ENCODE data around the gene ANXA9.
A peak's percentile ranks its signal among the peaks of the same experiment; 100 is the strongest.

ANXA9 gene, protein sequence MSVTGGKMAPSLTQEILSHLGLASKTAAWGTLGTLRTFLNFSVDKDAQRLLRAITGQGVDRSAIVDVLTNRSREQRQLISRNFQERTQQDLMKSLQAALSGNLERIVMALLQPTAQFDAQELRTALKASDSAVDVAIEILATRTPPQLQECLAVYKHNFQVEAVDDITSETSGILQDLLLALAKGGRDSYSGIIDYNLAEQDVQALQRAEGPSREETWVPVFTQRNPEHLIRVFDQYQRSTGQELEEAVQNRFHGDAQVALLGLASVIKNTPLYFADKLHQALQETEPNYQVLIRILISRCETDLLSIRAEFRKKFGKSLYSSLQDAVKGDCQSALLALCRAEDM

DNA sequence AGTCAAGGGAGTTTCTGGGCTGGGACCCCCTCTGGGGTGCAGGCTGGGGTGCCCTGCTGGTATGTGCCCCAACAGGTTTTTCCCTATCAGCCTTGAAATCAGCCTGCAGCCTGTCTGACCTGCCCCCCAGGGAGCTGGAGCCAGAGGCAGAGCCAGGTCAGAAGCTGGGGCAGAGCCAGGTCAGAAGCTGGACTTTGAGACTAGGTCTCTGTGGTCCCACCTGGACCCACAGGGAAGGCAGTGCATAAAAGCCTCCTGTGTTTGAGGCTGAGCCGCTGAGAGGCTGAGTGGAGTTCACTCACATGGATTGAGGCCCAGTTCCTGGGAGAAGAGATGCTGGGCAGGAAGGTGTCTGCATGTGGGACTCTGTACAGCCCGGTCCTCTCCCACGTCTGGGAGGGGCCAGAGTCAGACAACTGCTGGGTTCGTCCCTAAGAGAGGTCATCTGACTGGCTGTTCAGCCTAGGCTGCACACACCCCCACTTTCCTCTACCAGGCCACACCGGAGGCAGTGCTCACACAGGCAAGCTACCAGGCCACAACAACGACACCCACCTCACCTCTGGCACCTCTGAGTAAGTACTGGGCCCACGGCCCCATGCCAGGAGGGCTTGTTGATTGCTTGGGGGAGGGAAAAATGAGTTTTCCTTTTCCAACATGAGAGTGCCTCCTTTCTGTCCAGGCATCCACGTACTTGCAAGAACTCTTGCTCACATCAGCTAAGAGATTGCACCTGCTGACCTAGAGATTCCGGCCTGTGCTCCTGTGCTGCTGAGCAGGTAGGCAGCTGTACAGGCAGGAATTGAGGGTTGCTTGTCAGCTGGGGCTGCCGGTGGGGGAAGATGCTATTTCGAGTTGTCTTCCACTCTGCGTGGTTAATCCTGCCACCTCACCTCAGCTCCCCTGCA lies at the start of gene ANXA9:
Gene ANXA9, plus strand, starts transcription at position 488 of the 908 bp plus-strand sequence. CDS start 814 bp downstream, outside the sequence.
- DNase-seq: no peak

DNA sequence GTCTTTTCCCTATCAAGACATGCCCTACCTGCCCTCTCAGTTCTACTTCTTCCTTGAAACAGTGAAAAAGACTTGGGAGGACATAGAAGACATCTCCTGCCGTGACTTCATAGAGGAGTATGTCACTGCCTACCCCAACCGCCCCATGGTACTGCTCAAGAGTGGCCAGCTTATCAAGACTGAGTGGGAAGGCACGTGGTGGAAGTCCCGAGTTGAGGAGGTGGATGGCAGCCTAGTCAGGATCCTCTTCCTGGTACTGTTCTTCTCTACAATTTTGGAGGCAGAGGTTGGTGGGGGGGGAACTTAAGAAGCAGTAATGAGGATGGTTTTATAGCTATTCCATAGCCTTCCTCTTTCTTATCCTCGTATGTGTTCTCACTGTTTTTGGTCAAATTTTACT lies 37.2 kb upstream of the ANXA9 start:
- DNase-seq: no peak

DNA sequence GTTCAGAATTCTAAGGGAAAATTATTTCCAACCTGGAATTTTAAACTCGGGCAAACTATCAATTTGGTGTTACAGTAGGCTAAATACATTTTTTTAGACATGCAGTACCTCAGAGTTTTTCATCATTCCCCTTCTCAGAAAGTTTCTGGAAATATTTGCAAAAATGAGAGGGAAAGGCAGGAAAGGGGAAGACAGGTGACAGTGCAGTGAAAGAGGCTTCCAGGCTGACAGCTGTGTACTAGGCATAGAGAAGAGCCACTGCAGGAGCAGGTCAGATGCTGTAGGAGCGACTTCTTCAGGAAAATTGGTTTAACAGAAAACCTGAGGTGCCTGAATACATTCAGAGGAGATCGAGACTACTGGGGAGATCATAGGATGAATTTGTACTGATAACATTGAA lies 27.4 kb upstream of the ANXA9 start:
- DNase-seq: no peak

DNA sequence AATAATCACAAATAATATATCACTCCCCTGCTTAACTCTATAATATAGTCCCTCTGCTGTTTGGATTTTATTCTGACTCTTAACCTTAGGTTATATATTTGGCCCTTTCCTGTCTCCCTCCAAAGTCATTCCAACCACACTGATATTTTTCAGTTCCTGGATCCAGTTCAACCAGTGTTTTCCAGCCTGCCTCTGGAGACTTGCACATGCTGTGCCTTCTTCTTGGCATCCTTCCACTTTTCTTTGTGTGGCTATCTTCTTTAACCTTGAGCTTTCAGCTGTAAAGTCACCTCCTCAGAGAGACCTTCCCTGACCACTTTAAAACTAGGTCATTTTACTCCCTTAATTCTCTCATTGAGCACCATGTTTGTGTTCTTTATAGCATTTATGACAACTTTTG lies 26.8 kb upstream of the ANXA9 start:
- DNase-seq: no peak

DNA sequence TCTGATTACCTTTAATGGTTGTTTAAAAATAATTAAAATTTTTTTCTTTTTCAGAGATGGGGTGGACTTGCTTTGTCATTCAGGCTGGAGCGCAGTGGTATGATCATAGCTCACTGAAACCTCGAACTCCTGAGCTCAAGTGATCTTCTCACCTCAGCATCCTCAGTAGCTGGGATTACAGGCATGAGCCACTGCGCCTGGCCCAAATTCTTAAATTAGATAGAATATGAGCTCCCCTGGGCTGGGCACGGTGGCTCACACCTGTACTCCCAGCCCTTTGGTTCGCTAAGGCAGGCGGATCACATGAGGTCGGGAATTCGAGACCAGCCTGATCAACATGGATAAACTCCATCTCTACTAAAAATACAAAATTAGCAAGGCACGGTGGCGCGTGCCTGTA lies 24.4 kb upstream of the ANXA9 start:
- no peak for DNase-seq

DNA sequence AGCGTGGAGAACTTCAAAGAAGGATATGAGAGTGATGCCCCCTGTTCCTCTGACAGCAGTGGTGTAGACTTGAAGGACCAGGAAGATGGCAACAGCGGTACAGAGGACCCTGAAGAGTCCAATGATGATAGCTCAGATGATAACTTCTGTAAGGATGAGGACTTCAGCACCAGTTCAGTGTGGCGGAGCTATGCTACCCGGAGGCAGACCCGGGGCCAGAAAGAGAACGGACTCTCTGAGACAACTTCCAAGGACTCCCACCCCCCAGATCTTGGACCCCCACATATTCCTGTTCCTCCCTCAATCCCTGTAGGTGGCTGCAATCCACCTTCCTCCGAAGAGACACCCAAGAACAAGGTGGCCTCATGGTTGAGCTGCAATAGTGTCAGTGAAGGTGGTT lies 21.4 kb upstream of the ANXA9 start:
- no peak for DNase-seq

DNA sequence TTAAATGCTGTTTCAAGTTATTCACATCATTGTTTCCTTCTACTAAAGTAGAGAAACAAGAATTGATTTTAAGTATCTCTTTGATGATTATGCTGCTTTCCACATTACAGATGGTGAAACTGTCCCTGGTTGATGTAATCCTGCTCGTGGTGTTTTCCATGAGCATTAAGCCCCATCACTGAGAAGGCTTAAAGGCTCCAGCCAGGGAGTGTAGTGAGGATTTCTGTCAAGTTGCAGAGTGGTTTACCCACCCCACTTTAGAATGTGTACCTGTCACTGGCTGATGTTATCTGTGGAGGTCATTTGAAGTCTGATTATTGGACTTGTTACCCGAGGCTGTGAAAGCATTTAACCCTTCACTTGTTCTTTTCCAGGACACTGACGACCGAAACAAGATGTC lies 20.3 kb upstream of the ANXA9 start:
- DNase-seq: no peak

DNA sequence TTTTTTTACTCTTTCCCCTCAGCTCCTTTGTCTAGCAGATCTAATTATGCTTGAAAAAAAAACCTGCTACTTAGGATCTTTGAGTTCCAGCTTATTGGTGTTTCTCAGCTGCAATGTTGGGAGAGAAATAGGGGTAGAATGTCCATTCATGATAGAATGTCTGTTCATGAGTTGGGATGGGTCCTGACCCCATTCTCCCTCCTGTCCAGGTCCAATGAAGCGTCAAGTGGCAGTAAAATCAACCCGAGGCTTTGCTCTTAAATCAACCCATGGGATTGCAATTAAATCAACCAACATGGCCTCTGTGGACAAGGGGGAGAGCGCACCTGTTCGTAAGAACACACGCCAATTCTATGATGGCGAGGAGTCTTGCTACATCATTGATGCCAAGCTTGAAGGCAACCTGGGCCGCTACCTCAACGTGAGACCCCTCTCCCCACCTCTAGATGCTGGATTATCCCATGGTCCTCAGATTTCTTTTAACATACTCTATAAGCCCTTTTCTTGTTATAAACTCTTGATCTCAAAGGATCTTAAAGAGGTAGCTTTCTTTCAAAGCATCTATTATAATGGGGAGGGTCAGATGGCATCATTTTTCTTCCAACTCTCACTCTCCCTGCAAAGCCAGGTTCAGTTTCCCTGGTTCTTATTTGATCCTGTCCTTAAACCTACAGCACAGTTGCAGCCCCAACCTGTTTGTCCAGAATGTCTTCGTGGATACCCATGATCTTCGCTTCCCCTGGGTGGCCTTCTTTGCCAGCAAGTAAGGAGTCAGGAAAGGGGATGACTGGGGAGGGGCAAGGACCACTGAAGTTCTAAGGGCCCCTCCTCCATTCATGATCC lies 18.6 kb upstream of the ANXA9 start:
- DNase-seq: no peak

DNA sequence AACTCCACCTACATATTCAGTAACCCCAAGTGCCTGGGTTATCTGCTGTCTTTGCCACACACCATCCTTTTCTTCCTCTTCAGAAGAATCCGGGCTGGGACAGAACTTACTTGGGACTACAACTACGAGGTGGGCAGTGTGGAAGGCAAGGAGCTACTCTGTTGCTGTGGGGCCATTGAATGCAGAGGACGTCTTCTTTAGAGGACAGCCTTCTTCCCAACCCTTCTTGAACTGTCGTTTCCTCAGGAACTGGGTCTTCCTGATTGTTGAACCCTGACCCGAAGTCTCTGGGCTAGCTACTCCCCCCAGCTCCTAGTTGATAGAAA lies 18.0 kb upstream of the ANXA9 start:
- DNase-seq: no peak

DNA sequence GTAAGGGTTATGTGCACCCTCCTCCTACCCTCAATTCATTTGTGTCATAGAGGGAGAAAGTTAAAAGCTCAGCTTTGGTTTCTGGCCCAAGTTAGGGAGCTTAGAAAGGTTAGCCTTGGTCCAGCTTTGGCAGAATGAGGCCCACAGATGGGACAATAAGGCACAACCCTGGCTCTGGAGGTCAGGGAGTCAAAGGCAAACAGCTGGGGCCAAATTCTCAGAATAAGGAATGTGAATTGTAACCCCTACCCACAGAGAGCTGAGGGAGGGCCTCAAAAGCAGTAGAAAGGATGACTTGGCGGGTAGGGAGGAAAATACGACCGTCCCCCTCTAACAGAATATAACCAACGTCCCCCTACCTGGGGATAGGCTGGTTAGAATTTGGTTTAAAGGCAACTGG lies 16.5 kb upstream of the ANXA9 start:
- DNase-seq: no peak

DNA sequence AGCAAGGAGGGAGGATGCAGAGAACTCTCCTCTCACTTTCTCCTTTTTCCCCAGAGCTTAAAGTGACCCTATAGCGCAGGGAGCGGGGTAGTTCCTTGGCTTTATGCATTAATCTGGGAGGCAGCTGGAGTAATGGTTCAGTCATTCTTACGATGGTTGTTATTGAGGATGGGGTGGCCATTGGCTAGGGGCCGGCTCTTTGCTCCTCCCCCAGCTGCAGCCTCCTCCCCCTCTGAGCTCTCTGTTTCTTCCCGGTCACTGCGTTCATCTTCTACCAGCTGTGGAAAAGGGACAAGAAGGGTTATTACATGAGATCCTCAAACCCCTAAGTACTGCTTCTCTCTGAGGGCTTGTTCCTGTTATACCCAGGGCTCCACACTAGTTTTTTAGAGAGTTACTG lies 16.1 kb upstream of the ANXA9 start:
- DNase-seq: no peak

DNA sequence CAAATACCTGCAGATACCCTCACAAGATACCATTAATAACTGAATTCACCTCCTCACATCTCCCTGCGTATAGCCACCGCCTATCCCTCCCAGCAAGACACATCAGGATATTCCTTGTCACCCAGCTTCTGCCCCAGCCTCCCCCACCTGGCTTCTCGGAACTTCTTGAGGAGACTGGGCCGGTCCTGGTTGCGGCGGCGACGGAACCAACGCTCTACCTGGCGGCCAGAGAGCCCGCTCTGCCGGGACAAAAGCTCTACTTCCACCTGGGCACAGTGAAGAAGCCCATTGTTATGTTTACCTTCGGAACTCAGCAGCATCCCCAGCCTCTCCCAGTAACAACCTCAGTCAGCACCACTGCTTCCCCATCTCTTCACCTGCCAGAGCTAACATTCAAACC lies 14.2 kb upstream of the ANXA9 start:
- no peak for DNase-seq

DNA sequence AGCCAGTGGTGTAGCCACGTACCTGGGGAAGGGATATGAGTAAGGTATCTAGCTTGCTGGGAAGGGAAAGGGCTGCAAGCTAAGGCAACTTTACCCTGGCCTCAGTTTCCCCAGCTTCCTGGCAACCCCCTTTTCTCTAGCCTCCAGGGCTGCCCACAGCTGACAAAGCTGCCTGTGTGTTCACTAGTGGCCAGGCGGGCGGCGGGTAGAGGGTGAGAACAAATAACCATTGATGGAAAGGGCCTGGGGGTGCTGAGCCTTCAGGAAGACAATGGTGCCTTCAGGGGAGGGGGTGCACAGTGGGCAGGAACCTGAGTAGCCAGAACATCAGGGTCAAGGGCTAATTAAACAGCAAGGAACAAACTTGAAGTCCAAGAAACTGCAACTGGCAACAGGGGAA lies 13.6 kb upstream of the ANXA9 start:
- no peak for DNase-seq

DNA sequence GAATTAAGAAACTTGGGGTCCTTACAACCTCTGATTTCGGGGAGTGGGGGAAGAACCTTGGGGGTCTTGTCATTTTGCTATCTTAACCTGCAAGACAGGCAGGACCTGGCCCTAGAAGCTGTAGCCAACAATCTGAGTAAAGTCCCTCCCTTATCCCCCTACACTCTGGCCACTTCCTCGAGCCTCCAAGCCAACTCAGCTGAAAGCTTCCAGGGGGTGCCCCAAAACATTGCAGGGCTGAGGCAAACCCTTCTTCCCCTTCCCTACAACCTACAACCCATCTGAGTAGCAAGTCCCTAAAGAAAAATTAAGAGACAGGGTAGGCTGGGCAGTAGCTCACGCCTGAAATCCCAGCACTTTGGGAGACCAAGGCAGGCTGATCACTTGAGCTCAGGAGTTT lies 12.5 kb upstream of the ANXA9 start:
- DNase-seq: no peak

DNA sequence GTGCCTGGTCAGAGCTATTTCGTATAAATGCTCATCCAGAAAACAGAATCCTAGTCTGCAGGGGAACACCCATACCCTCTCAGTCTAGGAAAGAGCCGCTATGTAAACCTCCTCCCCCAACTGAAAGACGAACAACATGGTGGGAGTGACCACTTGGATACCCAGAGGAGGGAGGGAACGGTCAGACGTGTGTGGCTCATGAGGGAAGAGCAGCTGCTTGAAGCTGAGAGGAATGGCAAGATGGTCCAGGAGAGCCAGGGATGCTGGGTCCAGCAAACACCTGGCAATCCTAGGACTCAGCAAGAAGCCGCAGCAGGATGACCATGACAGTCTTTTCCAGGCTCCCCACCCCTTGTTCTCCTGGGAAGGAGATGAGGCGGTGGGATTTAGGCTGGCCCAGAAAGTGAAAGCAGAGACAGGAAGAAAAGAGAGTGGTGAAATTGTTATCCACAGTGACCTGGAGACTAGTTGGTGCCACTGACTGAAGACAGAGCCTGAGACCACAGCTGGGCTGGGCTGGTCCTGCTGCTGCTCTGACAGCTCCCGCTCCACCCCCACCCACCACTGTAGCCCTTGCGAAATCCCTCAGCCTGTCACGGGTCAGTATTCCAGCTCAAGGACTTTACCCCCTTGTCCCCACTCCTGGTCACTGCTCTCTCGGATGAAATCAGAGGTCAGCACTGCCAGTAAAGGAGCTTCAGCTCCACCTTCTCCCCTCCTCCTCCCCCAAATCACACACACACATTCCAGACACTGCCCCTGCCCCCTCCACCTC lies 11.1 kb upstream of the ANXA9 start:
- DNase-seq: peak; percentile 58

DNA sequence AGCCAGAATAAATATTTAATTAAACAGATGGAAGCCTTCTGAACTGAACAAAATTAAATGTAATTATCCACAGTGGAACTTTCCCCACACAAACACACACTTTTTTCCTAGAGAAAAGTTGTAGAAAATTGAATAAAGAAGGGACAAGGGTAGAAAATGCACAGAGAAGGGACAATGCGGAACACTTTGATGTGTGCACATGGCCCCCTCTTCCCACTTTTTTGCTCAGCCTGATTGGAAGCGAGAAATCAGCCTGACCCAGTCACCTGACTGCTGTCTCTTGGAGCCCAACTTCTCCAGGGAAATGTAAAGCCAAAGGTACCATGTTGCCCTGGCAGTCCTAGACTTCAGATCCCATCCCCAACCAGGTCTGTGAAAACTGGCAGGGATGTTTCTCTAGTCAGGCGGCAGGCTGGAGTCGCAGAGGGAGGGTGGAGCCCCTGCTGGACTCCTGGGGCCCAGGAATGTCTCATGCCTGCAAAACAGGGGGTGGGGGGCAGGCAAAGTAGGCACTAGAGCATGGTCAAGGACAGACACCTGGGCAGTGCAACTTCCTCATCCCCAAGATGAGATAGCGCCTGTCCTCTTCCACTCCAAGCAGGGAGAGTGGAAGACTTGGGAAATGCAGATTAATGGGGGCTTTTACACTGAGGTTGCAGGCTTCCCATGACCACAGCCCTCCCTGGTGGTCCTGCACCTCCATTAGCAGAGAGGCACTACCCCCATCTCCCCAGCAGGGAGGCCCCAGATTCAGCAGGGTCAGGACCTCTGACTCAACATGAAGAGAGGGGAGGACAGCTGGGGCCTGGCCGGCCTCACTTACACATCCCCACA lies 10.3 kb upstream of the ANXA9 start:
- DNase-seq: peak; percentile 43

DNA sequence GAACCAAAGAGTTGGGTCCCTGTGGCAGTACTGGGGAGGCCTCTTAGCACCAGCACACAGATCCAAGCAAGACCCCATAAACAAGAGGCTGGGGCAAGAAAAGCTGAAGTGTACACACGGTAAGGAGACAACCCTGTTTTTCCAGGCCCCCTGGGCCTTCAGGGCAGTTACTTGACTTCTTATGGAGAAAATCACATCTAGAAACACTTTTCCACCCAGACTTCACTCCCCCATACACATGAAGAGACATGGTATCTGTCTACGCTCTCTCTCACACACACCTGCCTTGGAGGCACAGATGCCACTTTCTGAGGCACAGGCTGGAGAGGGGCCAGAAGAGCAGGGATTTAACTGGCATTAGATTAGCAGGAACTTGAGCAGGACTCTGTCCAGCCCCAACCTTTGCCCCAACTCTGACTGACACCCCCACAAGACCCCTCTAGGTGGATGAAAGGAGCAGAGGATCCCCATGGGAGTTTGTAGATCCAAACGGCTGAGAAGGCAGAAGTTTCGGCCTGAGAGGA lies 9.6 kb upstream of the ANXA9 start:
- DNase-seq: no peak

DNA sequence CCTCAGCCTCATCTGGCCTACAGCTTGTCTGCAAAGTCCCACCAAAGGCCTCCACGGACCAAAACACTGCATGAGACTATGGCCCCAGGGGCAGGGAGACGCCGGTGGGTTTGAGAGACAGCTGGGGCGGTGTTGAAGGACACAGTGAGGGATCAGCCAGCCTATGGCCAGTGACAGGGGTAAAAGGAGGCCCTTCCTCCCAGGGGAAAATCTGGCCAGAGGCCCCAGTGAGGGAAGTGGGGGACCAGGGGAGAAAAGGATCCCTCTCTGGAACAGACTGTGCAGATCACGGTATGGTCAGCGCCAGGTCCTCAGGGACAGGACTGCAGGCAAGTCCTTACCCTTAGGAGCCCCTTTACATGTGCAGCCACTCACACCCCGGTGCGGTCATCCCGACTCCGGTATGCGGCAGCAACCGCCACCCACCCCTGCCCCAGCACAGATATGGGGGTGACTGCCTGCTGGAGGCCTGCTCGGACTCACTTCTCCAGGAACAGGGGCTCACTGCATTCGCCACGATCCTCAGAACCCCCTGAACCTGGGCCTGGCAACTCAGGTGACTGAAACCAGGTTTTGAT lies 8.7 kb upstream of the ANXA9 start:
- peak; percentile 36 for DNase-seq

DNA sequence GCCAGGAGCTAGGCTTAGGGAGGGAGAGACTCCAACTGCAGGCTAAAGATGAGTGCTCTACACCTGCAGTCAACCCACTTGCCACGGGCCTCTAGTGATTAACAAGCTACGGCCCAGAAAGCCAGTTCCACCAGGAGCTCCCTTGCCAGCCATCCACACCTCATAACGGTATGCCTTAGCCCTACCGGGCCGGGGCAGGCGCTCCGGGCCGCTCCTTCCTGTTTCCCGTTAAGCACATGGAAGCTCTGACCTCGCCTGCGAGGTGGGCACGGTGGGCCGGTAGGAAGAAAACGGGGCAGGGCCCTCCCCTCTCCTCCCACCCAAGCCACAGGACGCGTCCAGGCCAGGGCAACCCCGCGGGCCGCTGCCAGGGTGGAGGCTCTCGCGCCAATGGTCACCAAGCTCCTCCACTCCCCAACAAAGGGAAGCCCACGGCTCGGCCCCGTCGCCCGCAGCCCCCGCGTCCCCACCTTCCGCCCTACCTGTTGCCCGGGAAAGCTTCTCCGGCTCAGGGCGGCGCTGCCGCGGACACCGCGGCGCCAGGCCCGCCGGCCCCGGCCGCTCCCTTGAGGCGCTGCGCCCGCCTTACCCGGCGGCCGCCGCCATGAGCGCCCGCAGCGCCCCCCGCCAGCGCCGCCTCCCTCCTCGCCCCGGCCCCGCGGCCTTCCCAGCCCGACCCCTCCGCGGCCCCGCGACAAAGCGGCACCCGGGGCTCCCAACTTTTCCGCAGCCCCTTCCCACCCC lies 8.1 kb upstream of the ANXA9 start:
- peak; percentile 34 for DNase-seq

All from EL (cell line).